GM21447 (cell line): ENCODE results near the gene ABCA8.
"Not testable (repeated sequence)": the region's sequence is repeated elsewhere in the genome, so short reads cannot be mapped to it uniquely, and the experiment has no call there.

Experiments
- ATAC-seq: cut with Tn5 transposase; IDR thresholded peaks from one replicate; pipeline ENCODE4 v1.9.1; 2021; ENCODE audit not compliant: unreplicated experiment

ABCA8 gene

GRCh38 chr17:68830313-68830712 is 124.9 kb downstream of the ABCA8 start:
- ATAC-seq: no peak

GRCh38 chr17:68829211-68829610 is 126.0 kb downstream of the ABCA8 start:
- no peak for ATAC-seq

- no peak for ATAC-seq
These were observed 130.5 kb downstream of the ABCA8 start for GRCh38 chr17:68824707-68825106.

GRCh38 chr17:68824185-68824584 is 131.0 kb downstream of the ABCA8 start:
- ATAC-seq: not testable (repeated sequence)

GRCh38 chr17:68822719-68823289 is 132.4 kb downstream of the ABCA8 start:
- no peak for ATAC-seq

- no peak for ATAC-seq
These were observed 133.1 kb downstream of the ABCA8 start for GRCh38 chr17:68821860-68822696.

- no peak for ATAC-seq
These were observed 134.2 kb downstream of the ABCA8 start for GRCh38 chr17:68820825-68821481.

GRCh38 chr17:68820476-68820824 is 134.7 kb downstream of the ABCA8 start:
- no peak for ATAC-seq

GRCh38 chr17:68819465-68819864 is 135.7 kb downstream of the ABCA8 start:
- ATAC-seq: no peak
